Gastroesophageal sphincter (tissue), 3 donors: Measurements from ENCODE around the gene BTBD7.

Experiments used
- CTCF ChIP-seq, 4 experiments: fragments of 200-600 bp in 2 of 4; fragments of 450-650 bp in 2 of 4; sonication (generic) in 1 of 4; IDR thresholded peaks; one replicate each; pipeline ENCODE4 v1.5.1; 2017 to 2019; ENCODE audit warnings: antibody characterized with exemption in 4 of 4, mild to moderate bottlenecking in 2 of 4, moderate library complexity in 2 of 4
- POLR2A ChIP-seq, 2 donors: fragments of 450-650 bp; IDR thresholded peaks; one replicate each; pipeline ENCODE4 v1.6.1; 2017; ENCODE audit warnings: antibody characterized with exemption in 2 of 2, mild to moderate bottlenecking in 2 of 2, moderate library complexity in 1 of 2
- POLR2AphosphoS5 ChIP-seq: sonication (generic); formaldehyde crosslinking; IDR thresholded peaks from one replicate; pipeline ENCODE4 v1.6.1; 2017; ENCODE audit warnings: antibody characterized with exemption

GRCh38 chr14:93304771-93305170 lies 28.1 kb downstream of the BTBD7 start:
- TF ChIP-seq POLR2AphosphoS5 (no peak), CTCF (IDR thresholded peaks at IDR 0.05) (no peak), POLR2A (IDR thresholded peaks at IDR 0.05) (no peak)
